Measurements from ENCODE around the gene GALNT18. TPM values are rescaled to one million over a fixed set of nuclear protein-coding genes. Genes with fewer than 3 reads are reported as not detected.
"Not testable (repeated sequence)": the region's sequence is repeated elsewhere in the genome, so short reads cannot be mapped to it uniquely, and the experiment has no call there.

The GALNT18 gene
- total RNA-seq, 2 experiments from 2014 or later: 3.6 to 3.8 TPM

GRCh38 chr11:11379661-11380060, 242.1 kb downstream of the GALNT18 start:
- POLR2A ChIA-PET: no interaction called here

GRCh38 chr11:11378184-11378940, 243.4 kb downstream of the GALNT18 start:
- ChIA-PET CTCF (no interaction called here), POLR2A (no interaction called here)

More at GRCh38 chr11:11379661-11380060, 242.1 kb downstream of the GALNT18 start:
- CTCF ChIA-PET: no interaction called here

- POLR2A ChIA-PET: no interaction called here
- CTCF ChIA-PET: no interaction called here
Measured at GRCh38 chr11:11374358-11375148, 247.3 kb downstream of the GALNT18 start.

GRCh38 chr11:11373934-11374333, 247.9 kb downstream of the GALNT18 start:
- ChIA-PET POLR2A (no interaction called here), CTCF (no interaction called here)

GRCh38 chr11:11372461-11372860, 249.3 kb downstream of the GALNT18 start:
- CTCF ChIA-PET: no interaction called here

GRCh38 chr11:11370962-11371303, 250.9 kb downstream of the GALNT18 start:
- POLR2A ChIA-PET: no interaction called here
- CTCF ChIA-PET: no interaction called here

More at GRCh38 chr11:11372461-11372860, 249.3 kb downstream of the GALNT18 start:
- POLR2A ChIA-PET: no interaction called here

- ChIA-PET POLR2A (no interaction called here), CTCF (no interaction called here)
Measured at GRCh38 chr11:11370255-11370961, 251.4 kb downstream of the GALNT18 start.

- ChIA-PET CTCF (no interaction called here), POLR2A (no interaction called here)
Measured at GRCh38 chr11:11366793-11367192, 255.0 kb downstream of the GALNT18 start.

- ChIA-PET CTCF (no interaction called here), POLR2A (no interaction called here)
Measured at GRCh38 chr11:11363674-11364073, 258.1 kb downstream of the GALNT18 start.

- POLR2A ChIA-PET: no interaction called here
- CTCF ChIA-PET: no interaction called here
Measured at GRCh38 chr11:11359611-11360010, 262.2 kb downstream of the GALNT18 start.

GRCh38 chr11:11356842-11357241, 265.0 kb downstream of the GALNT18 start:
- CTCF ChIA-PET: no interaction called here

GRCh38 chr11:11352878-11353277, 268.9 kb downstream of the GALNT18 start, which contains the start of gene CSNK2A3:
Gene CSNK2A3, minus strand, starts transcription at chr11:11353250. Its CDS starts 131 bp downstream, at chr11:11353119.
- POLR2A ChIA-PET, CTCF ChIA-PET: not testable (repeated sequence)

More at GRCh38 chr11:11356842-11357241, 265.0 kb downstream of the GALNT18 start:
- POLR2A ChIA-PET: no interaction called here

GRCh38 chr11:11351851-11352250, 270.0 kb downstream of the GALNT18 start:
- CTCF ChIA-PET: interaction anchor here (0.6 kb wide), 1 partner anchor 592 kb away, joined by 3 read pairs; no protein-coding TSS in a partner anchor
- POLR2A ChIA-PET: not testable (repeated sequence)

GRCh38 chr11:11351042-11351586, 270.7 kb downstream of the GALNT18 start:
- ChIA-PET CTCF (interaction anchor here (0.6 kb wide), 1 partner anchor 591 kb away, joined by 3 read pairs; no protein-coding TSS in a partner anchor), POLR2A (no interaction called here)

GRCh38 chr11:11349870-11350337, 271.9 kb downstream of the GALNT18 start:
- CTCF ChIA-PET: no interaction called here
- POLR2A ChIA-PET: no interaction called here

GRCh38 chr11:11349106-11349825, 272.5 kb downstream of the GALNT18 start:
- ChIA-PET POLR2A (no interaction called here), CTCF (no interaction called here)

- POLR2A ChIA-PET: no interaction called here
- CTCF ChIA-PET: no interaction called here
Measured at GRCh38 chr11:11348303-11348702, 273.5 kb downstream of the GALNT18 start.

GRCh38 chr11:11347592-11347991, 274.2 kb downstream of the GALNT18 start:
- ChIA-PET CTCF (no interaction called here), POLR2A (no interaction called here)

GRCh38 chr11:11346303-11346702, 275.5 kb downstream of the GALNT18 start:
- POLR2A ChIA-PET: no interaction called here
- CTCF ChIA-PET: no interaction called here

GRCh38 chr11:11345099-11345498, 276.7 kb downstream of the GALNT18 start:
- POLR2A ChIA-PET: no interaction called here
- CTCF ChIA-PET: interaction anchor here (0.6 kb wide), 1 partner anchor 19 kb away, joined by 5 read pairs; no protein-coding TSS in a partner anchor
